Measurements from ENCODE around the gene PUDP.

GRCh38 chrX:7062276-7062675 lies 85.7 kb downstream of the PUDP start:
- no peak for TF ChIP-seq CTCF (IDR thresholded peaks at IDR 0.05)
- no peak for TF ChIP-seq POLR2A (IDR thresholded peaks at IDR 0.05)
